CD4-positive, alpha-beta memory T cell (primary cell): ENCODE measurements around the gene FHIT. TPM values are rescaled to one million over a fixed set of nuclear protein-coding genes. Genes with fewer than 3 reads are reported as not detected.

Experiments
- CTCF ChIA-PET: fragments of 350-600 bp; sonication (Branson Sonifier 250); formaldehyde crosslinking; loops from one replicate; lab custom pipeline; 2021; ENCODE audit warnings: inconsistent platforms; ENCODE audit not compliant: partially characterized antibody; lab: Charles Lee
- POLR2A ChIA-PET: fragments of 350-600 bp; sonication (Branson Sonifier 250); formaldehyde crosslinking; loops from one replicate; lab custom pipeline; 2021; ENCODE audit not compliant: partially characterized antibody; lab: Charles Lee
- DNase-seq, 5 donors: peaks; one replicate each; pipeline versions ENCODE4 v3.0.0 to v3.0.0-alpha.2; 2020 to 2022; ENCODE audit warnings: mixed read lengths in 1 of 5
- H3K27ac ChIP-seq: one replicate; pipeline ENCODE4 v1.7.0; 2013; ENCODE audit warnings: low read depth, low read length
- H3K27me3 ChIP-seq: 2 replicates; pipeline ENCODE4 v1.7.0; 2013; ENCODE audit warnings: mild to moderate bottlenecking, low read length, moderate library complexity; ENCODE audit not compliant: insufficient read depth
- H3K36me3 ChIP-seq: 2 replicates; pipeline ENCODE4 v1.7.0; 2013; ENCODE audit warnings: mild to moderate bottlenecking, low read length, moderate library complexity; ENCODE audit not compliant: insufficient read depth
- H3K4me1 ChIP-seq: 2 replicates; pipeline ENCODE4 v1.7.0; 2013; ENCODE audit warnings: mild to moderate bottlenecking, low read length, moderate library complexity; ENCODE audit not compliant: insufficient read depth
- H3K4me3 ChIP-seq, 2 donors: one replicate each; pipeline ENCODE4 v1.7.0; 2013; ENCODE audit warnings: low read length in 2 of 2, mild to moderate bottlenecking in 1 of 2
- H3K9me3 ChIP-seq, 2 donors: one replicate each; pipeline ENCODE4 v1.7.0; 2013; ENCODE audit warnings: low read length in 2 of 2, control low read depth in 1 of 2; ENCODE audit not compliant: control insufficient read depth in 1 of 2
- H3K27ac Mint-ChIP-seq, 7 donors: one replicate each; pipeline ENCODE4 v1.8.0; 2020 to 2021; ENCODE audit warnings: mixed read lengths in 7 of 7, mild to moderate bottlenecking in 6 of 7, inconsistent platforms in 3 of 7, moderate library complexity in 3 of 7
- H3K27me3 Mint-ChIP-seq, 2 donors: one replicate each; pipeline ENCODE4 v1.8.0; 2020 to 2021; ENCODE audit warnings: mixed read lengths in 2 of 2
- H3K36me3 Mint-ChIP-seq, 2 donors: one replicate each; pipeline ENCODE4 v1.8.0; 2020 to 2021; ENCODE audit warnings: mixed read lengths in 2 of 2, inconsistent platforms in 1 of 2, mild to moderate bottlenecking in 1 of 2
- H3K4me1 Mint-ChIP-seq, 4 donors: one replicate each; pipeline ENCODE4 v1.8.0; 2020 to 2021; ENCODE audit warnings: mixed read lengths in 4 of 4, mild to moderate bottlenecking in 1 of 4
- H3K4me3 Mint-ChIP-seq, 8 donors: one replicate each; pipeline ENCODE4 v1.8.0; 2020 to 2021; ENCODE audit warnings: mixed read lengths in 8 of 8, mild to moderate bottlenecking in 7 of 8, moderate library complexity in 6 of 8, inconsistent platforms in 3 of 8
- H3K9me3 Mint-ChIP-seq, 8 donors: one replicate each; pipeline ENCODE4 v1.8.0; 2020 to 2021; ENCODE audit warnings: mixed read lengths in 8 of 8, mild to moderate bottlenecking in 5 of 8, inconsistent platforms in 3 of 8, moderate library complexity in 1 of 8
- intact Hi-C: fragments of 100-400 bp; cut with micrococcal nuclease; formaldehyde crosslinking; loops from one replicate; pipeline ENCODE4 v1.15.1; 2023
- polyA plus RNA-seq, 2 donors: library from polyadenylated mRNA; unstranded; fragments of 300-500 nt; fragmentation: Illumina TruSeq; gene quantifications; one replicate each; pipeline ENCODE4 v1.2.3, GENCODE V29; 2021
- total RNA-seq, 2 experiments: library from RNA; stranded (reverse); gene quantifications; one replicate each; pipeline ENCODE4 v1.2.3, GENCODE V29; 2021

FHIT gene
- total and polyA plus RNA-seq, 4 experiments from 2014 or later: 8.5 to 58.7 (median 33.2) TPM

DNA sequence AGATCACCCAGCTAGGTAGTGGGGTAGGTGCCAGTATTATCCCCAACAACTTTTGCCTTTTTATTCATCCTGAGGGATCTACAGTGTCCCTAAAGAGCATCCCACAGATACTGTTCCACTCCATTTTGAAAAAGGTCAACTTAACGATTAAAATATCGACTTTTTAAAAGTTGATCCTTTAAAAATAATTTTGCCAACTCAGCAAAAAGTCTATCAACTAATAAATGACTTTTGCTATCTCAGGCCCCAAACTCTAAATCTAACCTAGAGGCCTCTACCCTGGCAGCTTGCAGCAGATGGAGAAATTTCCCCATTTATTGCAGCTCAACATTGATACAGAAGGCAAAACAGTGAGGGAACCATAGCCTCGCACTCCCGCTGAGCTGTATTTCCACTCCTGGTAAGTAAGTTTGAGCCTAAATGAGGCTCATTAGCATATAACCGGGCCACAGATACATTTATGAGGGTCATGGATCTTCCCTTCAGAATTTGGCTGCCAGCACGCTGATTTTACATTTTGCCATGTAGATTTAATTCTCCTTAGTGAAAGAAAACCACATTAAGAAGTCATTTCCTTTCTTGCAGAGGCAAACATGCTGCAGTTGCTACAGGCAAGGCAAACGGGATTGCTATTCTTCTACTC is 1497.3 kb downstream of the FHIT start:
- H3K27me3 Mint-ChIP-seq: no peaks in the 10 kb centered on the region
- DNase-seq: no peak
- H3K27ac ChIP-seq: no peak overlapping the region
- CTCF ChIA-PET: no interaction called here
- H3K9me3 ChIP-seq: no peaks in the 10 kb centered on the region
- H3K4me1 ChIP-seq: peaks cover 7% of the 10 kb centered on the region
- peaks cover 0 to 8% (median 0%) of the 10 kb centered on the region in 8 donors for H3K9me3 Mint-ChIP-seq
- H3K4me1 Mint-ChIP-seq: peaks cover 23 to 56% (median 36%) of the 10 kb centered on the region in 4 donors
- peak overlapping the region in 3 of 8 donors; percentile 1 to 27 (median 6) for H3K4me3 Mint-ChIP-seq
- no peaks in the 10 kb centered on the region for H3K36me3 ChIP-seq
- no peak overlapping the region for H3K27ac Mint-ChIP-seq
- intact Hi-C loops: no loop called here
- H3K27me3 ChIP-seq: no peaks in the 10 kb centered on the region
- POLR2A ChIA-PET: interaction anchor here (1.0 kb wide), 1 partner anchor 10 kb away, joined by 3 read pairs; no protein-coding TSS in a partner anchor
- no peak overlapping the region for H3K4me3 ChIP-seq
- peaks cover 0 to 7% of the 10 kb centered on the region in 2 donors for H3K36me3 Mint-ChIP-seq

DNA sequence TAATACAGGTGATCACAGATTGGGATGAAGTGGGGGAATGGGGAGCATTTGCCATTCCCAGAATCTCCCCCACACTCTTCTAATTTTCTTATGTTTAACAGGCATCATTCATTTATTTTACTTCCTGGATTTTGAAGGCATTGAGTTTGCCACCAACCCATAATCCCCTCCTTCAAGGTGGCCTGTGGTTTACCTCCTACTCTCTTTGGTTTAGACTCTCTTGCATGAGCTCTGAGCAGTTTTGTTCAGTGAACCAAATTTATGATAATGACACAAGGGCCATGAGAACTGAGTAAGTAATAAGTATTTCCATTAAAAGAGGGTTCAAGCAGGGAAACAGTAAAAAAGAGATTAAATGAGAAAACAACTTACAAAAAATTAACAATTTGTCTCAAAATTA is 1498.3 kb downstream of the FHIT start:
- ChIA-PET CTCF (no interaction called here), POLR2A (no interaction called here)
- H3K4me1 Mint-ChIP-seq: peaks cover 21 to 51% (median 33%) of the 10 kb centered on the region in 4 donors
- H3K9me3 Mint-ChIP-seq: peaks cover 0 to 8% (median 0%) of the 10 kb centered on the region in 8 donors
- peaks cover 5 to 7% of the 10 kb centered on the region in 2 donors for H3K36me3 Mint-ChIP-seq
- DNase-seq: no peak
- H3K9me3 ChIP-seq: no peaks in the 10 kb centered on the region
- H3K27ac ChIP-seq: no peak overlapping the region
- no peaks in the 10 kb centered on the region for H3K27me3 Mint-ChIP-seq
- peak overlapping the region in 1 of 8 donors; percentile 25 for H3K4me3 Mint-ChIP-seq
- peak overlapping the region in 1 of 7 donors; percentile 24 for H3K27ac Mint-ChIP-seq
- H3K36me3 ChIP-seq: no peaks in the 10 kb centered on the region
- intact Hi-C loops: no loop called here
- no peaks in the 10 kb centered on the region for H3K27me3 ChIP-seq
- no peak overlapping the region for H3K4me3 ChIP-seq
- peaks cover 7% of the 10 kb centered on the region for H3K4me1 ChIP-seq

DNA sequence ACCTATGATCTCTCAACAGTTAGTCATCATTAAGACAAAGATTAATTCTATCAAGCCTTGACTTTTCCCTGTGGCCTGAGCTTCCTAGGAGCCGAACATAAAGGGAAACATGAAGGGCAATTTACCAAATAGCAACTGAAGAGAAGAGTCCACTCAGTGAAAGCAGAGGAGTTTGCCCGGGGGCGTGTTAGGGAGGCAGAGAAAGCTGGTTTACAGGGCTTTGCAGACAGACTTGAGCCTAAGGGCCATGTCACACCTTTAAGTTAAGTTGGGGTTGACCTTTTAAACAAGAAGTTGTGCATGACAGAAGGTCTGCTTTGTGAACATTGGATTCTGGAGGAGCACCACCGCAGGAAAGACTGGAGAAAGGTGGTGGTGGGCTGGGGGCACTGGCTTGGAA is 1499.6 kb downstream of the FHIT start:
- Histone ChIP-seq H3K36me3 (no peaks in the 10 kb centered on the region), H3K27ac (no peak overlapping the region), H3K9me3 (no peaks in the 10 kb centered on the region), H3K4me1 (peaks cover 7% of the 10 kb centered on the region), H3K4me3 (no peak overlapping the region), H3K27me3 (no peaks in the 10 kb centered on the region)
- Mint-ChIP-seq H3K36me3 (peaks cover 7 to 12% of the 10 kb centered on the region in 2 donors), H3K9me3 (peaks cover 0 to 8% (median 0%) of the 10 kb centered on the region in 8 donors), H3K4me3 (no peak overlapping the region), H3K4me1 (peaks cover 17 to 40% (median 28%) of the 10 kb centered on the region in 4 donors), H3K27ac (no peak overlapping the region), H3K27me3 (no peaks in the 10 kb centered on the region)
- no peak for DNase-seq
- intact Hi-C loops: no loop called here
- ChIA-PET CTCF (interaction anchor here (1.0 kb wide), 1 partner anchor 12 kb away, joined by 3 read pairs; no protein-coding TSS in a partner anchor), POLR2A (no interaction called here)

DNA sequence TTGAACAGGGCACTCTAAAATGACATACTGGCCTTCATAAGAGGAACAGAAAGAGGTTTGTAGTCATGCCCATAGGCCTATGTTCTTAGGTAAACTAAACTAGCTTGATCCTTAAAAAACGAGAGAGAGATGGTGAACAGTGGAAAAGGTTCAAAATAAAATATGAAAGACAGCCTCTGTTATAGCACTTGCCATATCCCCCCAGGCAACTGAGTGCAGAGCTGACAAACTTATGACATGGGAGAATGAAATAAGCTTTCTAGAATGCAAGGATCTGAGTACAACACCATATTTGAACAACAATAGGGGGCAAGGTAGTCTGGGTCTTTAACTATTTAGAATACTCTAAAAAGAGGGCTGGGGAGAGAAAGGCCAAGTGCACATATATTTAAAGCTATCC is 1500.9 kb downstream of the FHIT start:
- Histone ChIP-seq H3K4me3 (no peak overlapping the region), H3K36me3 (no peaks in the 10 kb centered on the region), H3K27me3 (no peaks in the 10 kb centered on the region), H3K4me1 (peaks cover 7% of the 10 kb centered on the region), H3K27ac (no peak overlapping the region), H3K9me3 (no peaks in the 10 kb centered on the region)
- DNase-seq: no peak
- Mint-ChIP-seq H3K9me3 (peaks cover 0 to 8% (median 0%) of the 10 kb centered on the region in 8 donors), H3K36me3 (peaks cover 7 to 19% of the 10 kb centered on the region in 2 donors), H3K4me1 (peaks cover 13 to 29% (median 21%) of the 10 kb centered on the region in 4 donors), H3K27me3 (no peaks in the 10 kb centered on the region), H3K4me3 (no peak overlapping the region), H3K27ac (no peak overlapping the region)
- intact Hi-C loops: no loop called here
- POLR2A ChIA-PET: no interaction called here
- CTCF ChIA-PET: interaction anchor here (1.0 kb wide), 1 partner anchor 13 kb away, joined by 3 read pairs; no protein-coding TSS in a partner anchor

DNA sequence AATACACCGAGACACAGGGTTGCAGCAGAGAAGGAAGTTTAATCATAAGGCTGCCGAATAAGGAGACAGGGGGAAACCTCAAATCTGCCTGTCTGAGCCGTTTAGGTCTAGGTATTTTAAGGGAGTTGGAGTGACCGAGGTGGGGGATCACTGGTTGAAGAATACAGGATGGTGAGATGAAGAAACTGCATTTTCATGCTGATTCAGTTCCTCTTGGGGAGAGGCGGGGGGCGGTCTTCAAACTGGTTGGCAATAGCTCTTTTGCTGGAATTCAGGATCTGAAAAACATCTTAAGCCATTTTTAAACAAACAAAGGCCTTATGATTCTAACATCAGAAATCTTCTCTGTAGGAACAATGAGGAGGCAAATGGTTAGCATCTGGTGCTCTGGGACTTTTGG is 1502.0 kb downstream of the FHIT start:
- no peak overlapping the region for H3K4me3 Mint-ChIP-seq
- H3K27me3 ChIP-seq: no peaks in the 10 kb centered on the region
- intact Hi-C loops: no loop called here
- POLR2A ChIA-PET: no interaction called here
- H3K4me3 ChIP-seq: no peak overlapping the region
- H3K36me3 ChIP-seq: no peaks in the 10 kb centered on the region
- DNase-seq: no peak
- no peaks in the 10 kb centered on the region for H3K27me3 Mint-ChIP-seq
- CTCF ChIA-PET: no interaction called here
- no peaks in the 10 kb centered on the region for H3K9me3 ChIP-seq
- H3K36me3 Mint-ChIP-seq: peaks cover 7 to 19% of the 10 kb centered on the region in 2 donors
- H3K4me1 ChIP-seq: peaks cover 4% of the 10 kb centered on the region
- peak overlapping the region in 1 of 7 donors; percentile 81 for H3K27ac Mint-ChIP-seq
- H3K27ac ChIP-seq: no peak overlapping the region
- peaks cover 0 to 8% (median 0%) of the 10 kb centered on the region in 8 donors for H3K9me3 Mint-ChIP-seq
- H3K4me1 Mint-ChIP-seq: peaks cover 7 to 20% (median 15%) of the 10 kb centered on the region in 4 donors

DNA sequence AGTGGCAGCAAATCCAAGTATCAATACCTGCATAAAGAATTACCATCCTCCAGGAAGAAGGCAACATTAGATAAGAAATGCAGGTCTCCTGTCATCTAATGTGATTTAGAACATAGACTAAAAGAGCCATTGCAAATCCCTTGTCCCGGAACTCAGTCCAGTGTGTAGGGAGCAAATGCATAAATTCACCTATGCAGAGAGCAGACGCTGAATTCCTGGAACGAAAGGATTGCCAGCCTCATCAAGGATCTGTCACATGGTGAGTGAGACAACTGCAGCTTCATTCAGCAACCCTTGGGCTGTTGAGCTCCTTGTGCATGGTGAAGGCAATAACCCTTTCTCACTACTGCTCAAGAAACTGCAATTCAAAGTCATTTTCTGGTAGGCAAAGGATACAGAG is 1504.7 kb downstream of the FHIT start:
- no peak overlapping the region for H3K27ac ChIP-seq
- H3K36me3 ChIP-seq: no peaks in the 10 kb centered on the region
- no peak for DNase-seq
- Mint-ChIP-seq H3K27ac (no peak overlapping the region), H3K27me3 (peaks cover 0 to 4% of the 10 kb centered on the region in 2 donors), H3K9me3 (peaks cover 0 to 3% (median 0%) of the 10 kb centered on the region in 8 donors), H3K4me1 (no peaks in the 10 kb centered on the region), H3K36me3 (peaks cover 2 to 19% of the 10 kb centered on the region in 2 donors), H3K4me3 (no peak overlapping the region)
- POLR2A ChIA-PET: no interaction called here
- no peaks in the 10 kb centered on the region for H3K9me3 ChIP-seq
- intact Hi-C loops: no loop called here
- H3K4me3 ChIP-seq: no peak overlapping the region
- CTCF ChIA-PET: no interaction called here
- H3K4me1 ChIP-seq: no peaks in the 10 kb centered on the region
- no peaks in the 10 kb centered on the region for H3K27me3 ChIP-seq

DNA sequence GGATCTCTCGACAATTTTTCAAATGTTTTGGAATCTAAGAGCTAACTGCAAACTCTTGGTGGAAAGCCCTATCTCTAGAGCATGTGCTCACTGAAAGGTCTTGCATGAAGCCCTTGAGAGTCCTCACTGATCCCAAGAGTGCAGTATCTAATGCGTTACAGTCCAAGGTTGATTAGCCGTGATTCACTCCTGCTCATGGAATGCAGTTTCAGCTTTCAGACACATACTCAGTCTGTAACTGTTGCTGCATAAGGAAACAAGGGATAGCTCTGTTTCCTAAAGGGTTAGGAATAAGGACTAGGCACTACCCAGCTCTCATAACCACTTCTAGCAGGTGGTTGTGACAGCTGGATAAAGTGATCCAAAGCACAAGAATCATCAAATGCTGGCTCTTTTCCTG is 1514.0 kb downstream of the FHIT start:
- Mint-ChIP-seq H3K9me3 (peaks cover 0 to 3% (median 0%) of the 10 kb centered on the region in 8 donors), H3K4me3 (no peak overlapping the region), H3K36me3 (no peaks in the 10 kb centered on the region), H3K27me3 (peaks cover 0 to 5% of the 10 kb centered on the region in 2 donors), H3K4me1 (peaks cover 0 to 14% (median 0%) of the 10 kb centered on the region in 4 donors), H3K27ac (no peak overlapping the region)
- Histone ChIP-seq H3K4me3 (no peak overlapping the region), H3K27ac (no peak overlapping the region), H3K4me1 (no peaks in the 10 kb centered on the region), H3K36me3 (no peaks in the 10 kb centered on the region), H3K27me3 (no peaks in the 10 kb centered on the region), H3K9me3 (no peaks in the 10 kb centered on the region)
- ChIA-PET CTCF (no interaction called here), POLR2A (no interaction called here)
- intact Hi-C loops: no loop called here
- DNase-seq: no peak
